LoVo (cell line): ENCODE data around the gene IFT88.
A peak's percentile ranks its signal among the peaks of the same experiment; 100 is the strongest.

Source experiments
- DNase-seq: peaks from one replicate; pipeline ENCODE4 v3.0.0-alpha.2; 2016; ENCODE audit warnings: low spot score

Gene IFT88

GRCh38 chr13:20686863-20687579 is 120.1 kb downstream of the IFT88 start:
- DNase-seq: no peak

DNA sequence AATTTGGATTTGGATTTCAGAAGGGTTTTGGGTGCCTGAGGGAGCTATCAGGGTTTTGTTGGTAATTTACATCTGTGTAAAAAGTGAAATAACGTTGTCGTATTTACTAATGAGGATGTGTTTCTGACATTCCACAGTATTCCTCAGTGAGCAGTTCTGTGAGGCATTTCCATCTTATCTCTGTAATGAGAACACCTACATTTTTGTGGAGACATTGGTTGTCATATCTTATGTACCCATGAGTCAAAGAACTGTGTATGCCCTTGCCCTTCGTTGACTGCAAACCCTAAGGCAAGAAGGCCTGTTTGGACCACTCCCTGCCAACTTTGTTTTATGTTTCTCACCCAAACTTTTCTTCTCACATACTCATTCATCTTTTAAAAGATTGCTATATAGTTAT is 122.3 kb downstream of the IFT88 start:
- no peak for DNase-seq

GRCh38 chr13:20691616-20692015 is 124.7 kb downstream of the IFT88 start:
- DNase-seq: no peak

DNA sequence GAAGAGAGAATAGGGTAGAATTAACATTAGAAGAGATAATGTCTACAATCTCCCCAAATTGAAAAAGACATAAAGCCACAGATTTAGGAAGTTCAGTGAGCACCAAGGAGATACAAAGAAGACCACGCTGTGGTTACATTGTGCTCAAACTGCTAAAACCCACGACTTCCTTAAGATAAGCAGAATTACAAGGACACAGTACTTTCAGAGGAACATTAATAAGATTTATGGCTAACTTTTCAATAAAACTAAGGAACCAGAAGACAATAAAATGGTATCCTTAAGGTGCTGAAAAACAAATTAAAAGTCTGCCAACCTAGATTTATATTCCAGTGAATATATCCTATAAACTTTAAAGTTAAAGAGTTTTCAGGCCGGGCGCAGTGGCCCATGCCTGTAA is 129.1 kb downstream of the IFT88 start:
- DNase-seq: no peak

- DNase-seq: no peak
These were observed 132.8 kb downstream of the IFT88 start for GRCh38 chr13:20699715-20700114.

DNA sequence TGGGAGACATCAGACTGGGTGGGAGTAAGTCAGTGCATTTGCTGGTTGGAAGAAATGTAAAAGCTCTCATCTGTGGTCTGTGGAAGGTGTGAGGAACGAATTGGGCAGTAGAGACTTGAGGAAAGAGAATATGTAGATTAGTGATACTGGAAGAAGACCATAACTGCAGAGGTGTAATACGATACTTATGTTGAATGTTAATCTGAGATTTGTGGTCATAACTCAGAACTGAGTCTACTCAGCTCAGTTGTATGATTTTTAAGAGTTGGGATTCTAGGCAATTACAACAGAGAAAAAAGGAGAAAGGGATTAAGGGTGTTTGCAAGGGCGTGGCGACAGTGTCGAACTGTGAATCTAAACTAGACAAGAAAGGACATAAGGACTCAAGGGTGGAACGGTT is 133.3 kb downstream of the IFT88 start:
- no peak for DNase-seq

DNA sequence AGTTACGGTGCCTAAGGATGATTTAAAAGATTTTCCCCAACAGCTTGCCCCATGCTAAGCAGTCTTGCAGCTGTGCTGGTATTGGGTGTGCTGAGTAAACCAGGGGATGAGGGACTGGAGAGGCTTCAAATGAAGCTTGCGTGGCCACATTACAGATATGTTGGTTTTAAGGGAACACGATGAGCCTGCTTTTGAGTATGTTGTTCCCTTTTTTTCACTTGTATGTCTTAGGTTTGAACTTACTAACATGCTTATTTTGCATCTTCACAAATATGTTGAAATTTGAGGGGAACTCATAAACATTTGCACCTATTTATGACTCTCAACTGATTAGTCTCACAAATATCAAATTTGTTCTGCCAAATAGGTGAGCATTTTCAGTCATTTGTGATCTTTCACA is 134.5 kb downstream of the IFT88 start:
- no peak for DNase-seq

GRCh38 chr13:20702530-20702914 is 135.6 kb downstream of the IFT88 start:
- no peak for DNase-seq

- peak; percentile 37 for DNase-seq
These were observed 136.2 kb downstream of the IFT88 start, which contains the start of gene IL17D for GRCh38 chr13:20702915-20703779. IL17D (plus strand) TSS chr13:20703699; CDS start chr13:20704002, 303 bp downstream.

GRCh38 chr13:20703780-20704458 is 137.0 kb downstream of the IFT88 start:
- DNase-seq: peak; percentile 89

GRCh38 chr13:20704459-20705069 is 137.6 kb downstream of the IFT88 start:
- no peak for DNase-seq

GRCh38 chr13:20706661-20707060 is 139.7 kb downstream of the IFT88 start:
- DNase-seq: no peak

GRCh38 chr13:20708216-20708615 is 141.3 kb downstream of the IFT88 start:
- no peak for DNase-seq

DNA sequence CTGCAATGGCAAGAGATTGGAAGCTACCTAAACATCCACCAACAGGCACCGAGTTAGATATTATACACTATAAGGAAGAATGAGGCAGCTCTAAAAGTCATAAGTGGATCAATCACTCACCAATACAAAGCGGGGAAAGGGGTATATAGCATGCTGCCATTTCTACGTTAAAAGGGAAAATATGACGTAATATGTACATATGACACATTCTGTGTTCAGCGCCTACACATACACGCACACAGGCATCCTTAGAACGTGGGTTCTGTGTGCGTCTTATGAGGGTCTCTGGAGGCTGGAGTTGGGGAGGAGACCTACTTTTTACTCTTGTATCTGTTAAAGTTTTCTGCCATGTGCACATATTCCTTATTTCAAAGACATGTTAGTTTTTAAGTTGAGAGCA is 142.4 kb downstream of the IFT88 start:
- no peak for DNase-seq

DNA sequence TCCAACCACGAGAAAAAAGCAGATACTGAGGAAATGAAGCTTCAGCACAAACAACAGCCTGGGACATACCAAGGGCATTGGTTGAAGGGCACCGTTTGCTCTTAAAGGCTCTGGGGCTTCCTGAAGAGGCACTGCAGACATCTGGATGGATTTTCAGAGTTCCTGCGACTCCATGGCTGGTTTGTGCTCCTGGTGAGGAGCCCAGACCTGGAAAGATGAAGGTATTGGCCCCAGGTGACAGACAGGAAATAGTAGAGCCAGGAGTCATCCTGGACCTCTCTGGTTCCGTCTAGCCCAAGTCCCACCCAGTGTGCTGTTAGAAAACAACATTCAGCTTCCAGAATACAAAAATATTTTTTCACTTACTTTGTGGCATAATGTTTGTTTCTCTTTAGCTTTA is 142.8 kb downstream of the IFT88 start:
- DNase-seq: no peak

DNA sequence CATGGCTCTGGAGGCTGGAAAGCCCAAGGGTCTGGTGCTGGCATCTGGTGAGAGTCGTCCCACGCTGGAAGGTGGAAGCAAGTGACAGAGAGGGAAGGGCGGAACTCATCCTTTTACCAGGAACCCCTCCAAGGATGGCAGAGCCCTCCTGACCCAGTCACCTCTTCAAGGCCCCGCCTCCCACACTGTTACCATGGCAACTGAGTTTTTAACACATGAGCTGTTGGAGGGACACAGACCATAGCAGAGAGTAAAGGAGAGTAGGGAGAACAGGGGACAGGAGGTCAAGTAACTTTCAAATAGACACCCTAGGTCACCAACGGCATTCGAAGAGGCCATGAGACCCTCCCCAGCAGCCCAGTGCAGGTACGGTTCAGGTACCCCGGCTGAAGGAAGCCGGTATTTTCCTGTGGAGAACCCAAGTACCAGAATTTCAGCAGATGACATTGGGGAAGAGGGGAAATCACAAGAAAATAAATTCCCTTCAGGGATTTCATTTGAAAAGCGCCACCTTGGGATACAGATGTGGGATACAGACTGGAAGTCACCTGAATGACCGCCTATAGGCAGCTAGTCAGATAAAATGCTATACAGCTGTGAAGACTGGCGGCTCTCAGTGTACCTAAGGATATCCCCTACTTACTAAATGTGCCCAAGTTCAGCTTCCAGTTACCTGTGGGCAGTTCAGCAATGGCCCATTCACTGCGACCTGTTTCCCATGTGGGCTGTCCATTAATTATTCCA is 144.5 kb downstream of the IFT88 start:
- DNase-seq: no peak

DNA sequence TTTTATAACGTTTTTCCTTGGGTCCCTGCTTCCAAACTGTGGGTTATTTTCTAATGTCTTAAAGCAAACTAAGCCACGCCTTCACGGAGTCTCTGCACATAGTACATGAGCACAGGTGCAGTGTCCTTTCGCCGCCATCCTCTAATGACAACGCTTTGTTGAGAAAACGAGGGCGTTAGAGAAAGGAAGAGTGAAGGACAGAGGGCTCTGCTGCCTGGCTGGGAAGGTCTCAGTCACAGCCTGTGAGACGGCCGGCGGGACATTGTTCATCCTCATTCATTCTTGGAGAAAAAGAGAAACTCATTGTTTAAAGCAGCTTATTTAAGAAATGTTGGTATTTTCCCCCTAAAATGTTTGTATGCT is 146.0 kb downstream of the IFT88 start:
- no peak for DNase-seq

DNA sequence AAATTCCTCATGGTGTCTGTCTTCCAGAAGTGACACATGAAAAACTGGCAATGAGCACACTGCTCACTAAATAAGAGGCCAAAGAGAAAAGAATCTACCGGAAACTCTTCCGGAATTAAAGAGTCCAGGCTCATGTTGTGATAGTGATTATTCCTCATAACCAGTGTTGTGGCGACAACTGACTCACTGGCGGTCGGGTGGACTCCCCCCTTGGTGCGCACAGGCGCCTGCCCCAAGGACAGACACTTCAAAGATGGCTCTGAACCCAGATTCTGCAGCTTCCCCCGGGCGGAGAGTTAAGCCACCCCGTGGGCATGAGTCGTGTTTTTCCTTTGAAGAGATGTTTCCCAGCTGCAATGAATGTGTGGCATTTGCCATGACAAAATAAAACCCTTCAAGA is 146.8 kb downstream of the IFT88 start:
- DNase-seq: no peak

DNA sequence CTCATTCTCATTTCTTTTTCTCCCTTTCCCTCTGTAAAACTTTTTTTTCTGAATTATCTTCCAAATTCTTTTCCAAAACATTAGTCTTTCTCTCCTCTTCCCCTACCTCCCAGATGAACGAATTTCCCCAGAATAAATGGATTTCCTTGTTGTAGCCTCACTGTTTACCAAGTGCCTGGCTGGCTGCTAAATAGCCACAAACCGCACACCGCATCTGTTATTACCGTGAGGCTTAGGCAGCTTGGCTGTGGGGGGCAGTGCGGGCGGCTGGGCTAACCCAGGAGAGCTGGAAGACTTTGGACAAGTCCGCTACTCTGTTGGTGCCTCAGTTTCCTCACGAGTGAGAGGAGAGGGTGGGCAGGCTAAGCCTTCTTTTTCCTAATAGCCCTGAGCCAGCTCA is 147.2 kb downstream of the IFT88 start:
- DNase-seq: no peak

- DNase-seq: no peak
These were observed 147.8 kb downstream of the IFT88 start for GRCh38 chr13:20714563-20715329.

DNA sequence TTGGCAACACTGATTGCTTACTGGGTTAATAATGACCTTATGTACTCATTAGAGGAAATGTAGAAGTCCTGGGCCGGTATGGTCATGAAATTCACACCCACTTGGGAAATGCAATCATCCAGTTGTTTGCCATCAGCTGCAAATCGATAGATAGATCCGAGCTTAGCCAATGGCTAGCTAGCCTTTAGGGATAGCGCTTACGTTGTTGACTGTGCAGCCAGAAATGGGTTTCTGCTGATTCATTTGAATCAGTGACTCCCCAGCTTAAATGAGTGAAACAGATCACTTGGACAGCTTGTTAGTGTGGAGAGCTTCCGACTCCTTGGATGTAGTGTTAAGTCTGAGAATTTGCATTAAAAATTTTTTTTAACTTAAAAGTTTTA is 148.4 kb downstream of the IFT88 start:
- no peak for DNase-seq
